Cardiac muscle cell (in vitro differentiated cells and primary cell): ENCODE data around the gene TTC39A. TPM values are rescaled to one million over a fixed set of nuclear protein-coding genes. Genes with fewer than 3 reads are reported as not detected.

Source experiments
- DNase-seq, 2 donors: peaks; one replicate each; pipeline versions ENCODE4 v3.0.0 to v3.0.0-alpha.2; 2010 to 2017; ENCODE audit warnings: low read depth in 1 of 2, low spot score in 1 of 2
- H3K27ac ChIP-seq: fragments of 200-600 bp; sonication (generic); 2 replicates; pipeline ENCODE4 v1.5.1; 2016
- H3K27me3 ChIP-seq: fragments of 200-600 bp; sonication (generic); 2 replicates; pipeline ENCODE4 v1.6.0; 2016; ENCODE audit warnings: control low read depth
- H3K36me3 ChIP-seq: fragments of 200-600 bp; sonication (generic); 2 replicates; pipeline ENCODE4 v1.5.1; 2016; ENCODE audit warnings: control low read depth
- H3K4me1 ChIP-seq: fragments of 200-600 bp; sonication (generic); 2 replicates; pipeline ENCODE4 v1.8.1; 2017; ENCODE audit warnings: low read depth, mild to moderate bottlenecking, mixed run types
- H3K4me3 ChIP-seq: fragments of 200-600 bp; sonication (generic); 2 replicates; pipeline ENCODE4 v1.5.1; 2016; ENCODE audit warnings: mild to moderate bottlenecking
- H3K9me3 ChIP-seq: fragments of 200-600 bp; sonication (generic); 2 replicates; pipeline ENCODE4 v1.5.1; 2017; ENCODE audit warnings: low read depth, mild to moderate bottlenecking, control low read depth
- CTCF ChIP-seq: IDR thresholded peaks from 2 replicates; pipeline ENCODE4 v1.5.1; 2012; ENCODE audit warnings: low read depth, mild to moderate bottlenecking, low read length
- polyA plus RNA-seq: library from polyadenylated mRNA; unstranded; fragments of >200 nt; fragmentation: Nextera tagmentation; extraction: Ambion mirVana; gene quantifications from 2 replicates; pipeline ENCODE4 v1.2.1, GENCODE V29; 2016
- total RNA-seq: library from RNA; depleted of rRNA; stranded (reverse); fragments of >200 nt; gene quantifications from 2 replicates; pipeline ENCODE4 v1.2.3, GENCODE V29; 2016

The TTC39A gene
- total and polyA plus RNA-seq, 2 experiments from 2014 or later, result 8.1 to 15.6 TPM

GRCh38 chr1:51303751-51304251 lies 26.6 kb downstream of the TTC39A start:
- no peak for TF ChIP-seq CTCF
- Histone ChIP-seq H3K4me3 (no peak overlapping the region), H3K4me1 (no peaks in the 10 kb centered on the region), H3K27me3 (no peaks in the 10 kb centered on the region), H3K36me3 (no peaks in the 10 kb centered on the region), H3K9me3 (no peaks in the 10 kb centered on the region), H3K27ac (no peak overlapping the region)
- peak in 1 of 2 donors; percentile 83 for DNase-seq

GRCh38 chr1:51303315-51303714 lies 27.0 kb downstream of the TTC39A start:
- no peaks in the 10 kb centered on the region for H3K27me3 ChIP-seq
- TF ChIP-seq CTCF, result no peak
- DNase-seq, result no peak
- H3K4me3 ChIP-seq, result no peak overlapping the region
- H3K9me3 ChIP-seq, result no peaks in the 10 kb centered on the region
- H3K4me1 ChIP-seq, result no peaks in the 10 kb centered on the region
- H3K36me3 ChIP-seq, result no peaks in the 10 kb centered on the region
- no peak overlapping the region for H3K27ac ChIP-seq

GRCh38 chr1:51302746-51303145 lies 27.6 kb downstream of the TTC39A start:
- no peak for DNase-seq
- no peaks in the 10 kb centered on the region for H3K9me3 ChIP-seq
- H3K4me1 ChIP-seq, result no peaks in the 10 kb centered on the region
- no peak overlapping the region for H3K27ac ChIP-seq
- TF ChIP-seq CTCF, result no peak
- no peak overlapping the region for H3K4me3 ChIP-seq
- no peaks in the 10 kb centered on the region for H3K36me3 ChIP-seq
- H3K27me3 ChIP-seq, result no peaks in the 10 kb centered on the region

- H3K4me1 ChIP-seq, result no peaks in the 10 kb centered on the region
- no peak for TF ChIP-seq CTCF
- no peaks in the 10 kb centered on the region for H3K27me3 ChIP-seq
- H3K9me3 ChIP-seq, result no peaks in the 10 kb centered on the region
- H3K4me3 ChIP-seq, result no peak overlapping the region
- no peaks in the 10 kb centered on the region for H3K36me3 ChIP-seq
- H3K27ac ChIP-seq, result no peak overlapping the region
- DNase-seq, result no peak
These were observed 28.1 kb downstream of the TTC39A start for GRCh38 chr1:51302270-51302669.

- no peaks in the 10 kb centered on the region for H3K9me3 ChIP-seq
- H3K4me1 ChIP-seq, result no peaks in the 10 kb centered on the region
- H3K4me3 ChIP-seq, result no peak overlapping the region
- H3K27me3 ChIP-seq, result no peaks in the 10 kb centered on the region
- TF ChIP-seq CTCF, result no peak
- DNase-seq, result no peak
- H3K27ac ChIP-seq, result no peak overlapping the region
- no peaks in the 10 kb centered on the region for H3K36me3 ChIP-seq
These were observed 28.6 kb downstream of the TTC39A start for GRCh38 chr1:51301844-51302162.

GRCh38 chr1:51301152-51301843 lies 29.1 kb downstream of the TTC39A start:
- H3K4me3 ChIP-seq, result no peak overlapping the region
- no peaks in the 10 kb centered on the region for H3K27me3 ChIP-seq
- no peak overlapping the region for H3K27ac ChIP-seq
- TF ChIP-seq CTCF, result no peak
- no peaks in the 10 kb centered on the region for H3K4me1 ChIP-seq
- H3K9me3 ChIP-seq, result no peaks in the 10 kb centered on the region
- H3K36me3 ChIP-seq, result no peaks in the 10 kb centered on the region
- DNase-seq, result no peak
